ENCODE measurements around the gene LRRC10. TPM values are rescaled to one million over a fixed set of nuclear protein-coding genes. Genes with fewer than 3 reads are reported as not detected.

Gene LRRC10
- total RNA-seq, 2 donors from 2014 or later: not detected

GRCh38 chr12:69639400-69640016 lies 28.8 kb upstream of the LRRC10 start:
- Histone ChIP-seq H3K9me3 (no peaks in the 10 kb centered on the region), H3K9ac (ENCODE audit: low read depth in 2 of 2, low read length in 2 of 2) (no peak overlapping the region), H3K4me3 (no peak overlapping the region), H3K27me3 (no peaks in the 10 kb centered on the region), H3K36me3 (no peaks in the 10 kb centered on the region), H3K4me1 (no peaks in the 10 kb centered on the region), H3K27ac (no peak overlapping the region)
- TF ChIP-seq CTCF (IDR thresholded peaks at IDR 0.05): peak; percentile 83
- peak; percentile 66 for DNase-seq
- intact Hi-C loops (cut with DNase I): loop anchor here (10.0 kb wide), 2 partner anchors 255 to 345 kb away; no protein-coding TSS in a partner anchor

GRCh38 chr12:69633061-69633460 lies 22.4 kb upstream of the LRRC10 start:
- no peak overlapping the region for H3K27ac ChIP-seq
- no peaks in the 10 kb centered on the region for H3K4me1 ChIP-seq
- intact Hi-C loops (cut with DNase I): loop anchor here (10.0 kb wide), 1 partner anchor 338 kb away; no protein-coding TSS in a partner anchor
- no peaks in the 10 kb centered on the region for H3K27me3 ChIP-seq
- no peak overlapping the region for H3K9ac ChIP-seq (ENCODE audit: low read depth in 2 of 2, low read length in 2 of 2)
- no peaks in the 10 kb centered on the region for H3K9me3 ChIP-seq
- no peak overlapping the region for H3K4me3 ChIP-seq
- TF ChIP-seq CTCF (IDR thresholded peaks at IDR 0.05): no peak
- DNase-seq: no peak
- no peaks in the 10 kb centered on the region for H3K36me3 ChIP-seq

GRCh38 chr12:69630191-69630590 lies 19.5 kb upstream of the LRRC10 start:
- no peak for DNase-seq
- no peak for TF ChIP-seq CTCF (IDR thresholded peaks at IDR 0.05)
- H3K9me3 ChIP-seq: no peaks in the 10 kb centered on the region
- no peaks in the 10 kb centered on the region for H3K36me3 ChIP-seq
- intact Hi-C loops (cut with DNase I): loop anchor here (10.0 kb wide), 1 partner anchor 335 kb away; no protein-coding TSS in a partner anchor
- no peak overlapping the region for H3K9ac ChIP-seq (ENCODE audit: low read depth in 2 of 2, low read length in 2 of 2)
- no peak overlapping the region for H3K27ac ChIP-seq
- H3K27me3 ChIP-seq: no peaks in the 10 kb centered on the region
- no peaks in the 10 kb centered on the region for H3K4me1 ChIP-seq
- no peak overlapping the region for H3K4me3 ChIP-seq

- no peaks in the 10 kb centered on the region for H3K9me3 ChIP-seq
- no peaks in the 10 kb centered on the region for H3K36me3 ChIP-seq
- DNase-seq: no peak
- no peak overlapping the region for H3K9ac ChIP-seq (ENCODE audit: low read depth in 2 of 2, low read length in 2 of 2)
- H3K27me3 ChIP-seq: no peaks in the 10 kb centered on the region
- H3K4me1 ChIP-seq: no peaks in the 10 kb centered on the region
- intact Hi-C loops (cut with DNase I): no loop called here
- no peak for TF ChIP-seq CTCF (IDR thresholded peaks at IDR 0.05)
- no peak overlapping the region for H3K27ac ChIP-seq
- no peak overlapping the region for H3K4me3 ChIP-seq
Measured at GRCh38 chr12:69627501-69627900, 16.8 kb upstream of the LRRC10 start.

- Histone ChIP-seq H3K4me3 (no peak overlapping the region), H3K27ac (no peak overlapping the region)
Measured at GRCh38 chr12:69623970-69624369, 13.3 kb upstream of the LRRC10 start.

More at GRCh38 chr12:69623970-69624369, 13.3 kb upstream of the LRRC10 start:
- intact Hi-C loops (cut with DNase I): no loop called here
- Histone ChIP-seq H3K36me3 (no peaks in the 10 kb centered on the region), H3K4me1 (no peaks in the 10 kb centered on the region), H3K9me3 (no peaks in the 10 kb centered on the region), H3K27me3 (no peaks in the 10 kb centered on the region), H3K9ac (ENCODE audit: low read depth in 2 of 2, low read length in 2 of 2) (no peak overlapping the region)
- TF ChIP-seq CTCF (IDR thresholded peaks at IDR 0.05): no peak
- no peak for DNase-seq
